Measurements from ENCODE around the gene ADCY5. TPM values are rescaled to one million over a fixed set of nuclear protein-coding genes. Genes with fewer than 3 reads are reported as not detected.

The ADCY5 gene
- total and polyA plus RNA-seq, 8 donors = 3.4 to 17.6 (median 14.2) TPM

DNA sequence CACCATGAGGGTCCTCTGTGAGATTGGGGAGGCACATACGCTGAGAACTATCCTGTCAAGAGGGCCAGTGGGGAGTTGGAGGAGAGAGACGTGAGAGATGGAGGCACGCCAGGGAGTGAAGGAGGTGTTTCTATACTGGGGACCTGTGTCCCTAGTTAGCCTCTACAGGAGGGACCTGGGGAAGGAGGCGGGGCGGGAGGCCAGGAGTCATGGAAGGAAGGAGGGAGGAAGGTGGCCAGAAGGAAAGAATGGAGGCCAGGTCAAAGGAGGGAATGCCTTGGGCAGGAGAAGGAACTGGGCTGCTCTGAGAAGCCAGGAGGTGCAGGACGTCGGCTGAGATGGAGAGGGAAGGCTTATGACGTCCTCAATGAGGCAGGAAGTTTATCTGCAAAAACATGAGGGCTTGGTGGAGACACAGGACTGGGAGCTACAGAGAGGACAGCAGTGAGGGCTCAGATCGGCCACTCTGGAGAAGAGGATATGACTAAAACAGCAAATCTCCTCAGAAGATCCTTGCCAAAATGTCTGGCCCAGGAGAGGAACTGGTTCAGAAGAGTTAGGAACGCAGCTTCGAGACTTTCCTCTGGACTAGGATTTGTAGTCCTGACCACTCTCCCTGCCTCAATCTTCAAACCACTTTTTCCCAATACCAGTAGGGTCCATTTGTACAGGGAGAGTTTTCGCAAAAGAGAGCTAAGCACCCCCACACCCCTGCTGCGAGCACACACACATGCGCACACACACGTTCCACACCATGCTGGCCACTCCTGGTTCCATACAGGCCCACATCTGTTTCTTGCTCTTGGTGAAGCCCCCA, 59.9 kb downstream of the ADCY5 start:
- ATAC-seq = no peak
- TF ChIP-seq CTCF (IDR thresholded peaks at IDR 0.05) = no peak
- intact Hi-C loops (cut with DNase I) = no loop called here
- Histone ChIP-seq H3K4me1 (no peaks in the 10 kb centered on the region), H3K27me3 (peaks cover 0 to 5% of the 10 kb centered on the region in 2 donors), H3K9me3 (no peaks in the 10 kb centered on the region), H3K36me3 (no peaks in the 10 kb centered on the region), H3K27ac (no peak overlapping the region), H3K4me3 (no peak overlapping the region)
- no peak for DNase-seq

DNA sequence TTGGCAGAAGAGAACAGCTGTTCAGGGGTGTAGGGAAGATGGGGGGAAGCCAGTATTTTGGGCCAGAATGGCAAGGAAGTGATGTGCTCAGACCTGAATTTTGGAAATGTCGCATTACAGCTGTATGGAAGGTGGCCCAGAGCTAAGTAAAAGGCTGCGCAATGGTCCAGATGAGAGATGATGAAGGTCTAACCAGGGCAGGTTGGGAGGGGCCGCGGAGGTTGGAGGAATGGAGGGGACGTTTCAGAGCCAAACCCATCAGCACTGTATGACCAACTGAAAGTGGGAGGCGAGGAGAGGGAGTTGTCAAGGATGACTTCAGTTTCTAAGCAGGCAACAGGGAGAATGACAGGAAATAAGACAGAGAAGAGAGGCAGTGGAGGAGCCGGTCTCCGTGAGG, 60.8 kb downstream of the ADCY5 start:
- no peak for TF ChIP-seq CTCF (IDR thresholded peaks at IDR 0.05)
- H3K36me3 ChIP-seq = no peaks in the 10 kb centered on the region
- H3K9me3 ChIP-seq = no peaks in the 10 kb centered on the region
- intact Hi-C loops (cut with DNase I) = no loop called here
- H3K4me1 ChIP-seq = no peaks in the 10 kb centered on the region
- no peak overlapping the region for H3K27ac ChIP-seq
- H3K27me3 ChIP-seq = peaks cover 0 to 5% of the 10 kb centered on the region in 2 donors
- no peak for DNase-seq
- ATAC-seq = no peak
- no peak overlapping the region for H3K4me3 ChIP-seq

DNA sequence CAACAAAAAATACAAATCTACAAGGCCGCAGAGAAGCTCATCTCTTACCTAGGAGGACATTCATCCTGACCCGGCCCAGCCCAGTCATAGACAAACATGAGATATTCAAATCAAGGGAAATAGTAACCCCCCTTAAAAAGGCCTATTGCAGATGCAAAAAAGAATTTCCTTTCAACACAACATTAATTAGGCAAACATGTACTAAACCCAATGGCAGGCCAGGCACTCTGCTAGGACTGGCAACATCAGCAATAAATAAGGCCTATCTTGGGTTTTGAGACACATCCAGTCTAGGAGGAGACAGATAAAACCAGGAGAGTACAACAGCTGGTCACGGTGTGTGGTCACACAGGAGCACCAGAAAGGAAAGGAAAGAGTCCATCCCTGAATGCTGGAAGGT, 61.4 kb downstream of the ADCY5 start:
- intact Hi-C loops (cut with DNase I) = no loop called here
- Histone ChIP-seq H3K4me1 (no peaks in the 10 kb centered on the region), H3K9me3 (no peaks in the 10 kb centered on the region), H3K36me3 (no peaks in the 10 kb centered on the region), H3K4me3 (no peak overlapping the region), H3K27ac (no peak overlapping the region), H3K27me3 (peaks cover 0 to 5% of the 10 kb centered on the region in 2 donors)
- ATAC-seq (no peak), DNase-seq (no peak)
- TF ChIP-seq CTCF (IDR thresholded peaks at IDR 0.05) = no peak

DNA sequence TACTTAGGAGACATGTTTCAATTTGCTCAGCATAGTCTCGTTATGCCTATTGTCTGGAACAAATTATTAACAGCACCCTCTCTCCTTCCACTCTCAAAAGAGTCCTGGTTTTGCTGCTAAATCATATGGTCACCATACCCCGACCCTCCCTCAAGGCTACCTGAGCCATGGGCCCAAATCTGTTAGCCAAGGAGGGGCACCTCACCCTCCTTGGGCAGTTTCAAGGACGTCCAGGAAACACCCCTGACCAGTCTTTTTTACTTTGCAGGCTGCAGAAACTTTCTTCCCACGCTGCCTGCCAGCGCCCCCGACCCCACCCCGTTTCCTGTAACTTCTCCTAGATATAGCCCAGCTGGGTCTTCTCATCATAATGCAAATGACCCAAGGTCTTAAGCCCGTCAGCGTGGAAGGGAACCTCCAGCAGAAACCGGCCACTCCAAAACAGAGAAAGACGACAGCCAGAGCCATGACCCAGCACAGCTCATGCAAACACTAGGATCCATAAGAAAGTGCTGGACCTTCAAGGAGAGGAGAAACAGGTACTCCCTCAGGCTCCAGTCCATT, 62.3 kb downstream of the ADCY5 start:
- DNase-seq (peak in 2 of 4 donors; percentile 71 to 90), ATAC-seq (no peak)
- TF ChIP-seq CTCF (IDR thresholded peaks at IDR 0.05) = no peak
- peaks cover 0 to 5% of the 10 kb centered on the region in 2 donors for H3K27me3 ChIP-seq
- no peaks in the 10 kb centered on the region for H3K9me3 ChIP-seq
- H3K4me3 ChIP-seq = no peak overlapping the region
- no peaks in the 10 kb centered on the region for H3K36me3 ChIP-seq
- intact Hi-C loops (cut with DNase I) = no loop called here
- H3K27ac ChIP-seq = no peak overlapping the region
- no peaks in the 10 kb centered on the region for H3K4me1 ChIP-seq

GRCh38 chr3:123385981-123386380, 62.9 kb downstream of the ADCY5 start:
- Histone ChIP-seq H3K9me3 (no peaks in the 10 kb centered on the region), H3K27me3 (peaks cover 0 to 5% of the 10 kb centered on the region in 2 donors), H3K4me3 (no peak overlapping the region), H3K36me3 (no peaks in the 10 kb centered on the region), H3K27ac (no peak overlapping the region), H3K4me1 (no peaks in the 10 kb centered on the region)
- no peak for DNase-seq
- ATAC-seq = peak; percentile 19
- no peak for TF ChIP-seq CTCF (IDR thresholded peaks at IDR 0.05)
- intact Hi-C loops (cut with DNase I) = no loop called here
